DMS114 treated with DMSO at 0.1 percent for 48 hours (cell line): ENCODE data around the gene CPTP.

Experiments used
- DNase-seq: peaks from one replicate; lab custom pipeline; 2025; ENCODE audit not compliant: unreplicated experiment; lab: John Stamatoyannopoulos, UW

Gene CPTP

GRCh38 chr1:1291548-1292441 is 32.8 kb upstream of the CPTP start:
- no peak for DNase-seq

DNA sequence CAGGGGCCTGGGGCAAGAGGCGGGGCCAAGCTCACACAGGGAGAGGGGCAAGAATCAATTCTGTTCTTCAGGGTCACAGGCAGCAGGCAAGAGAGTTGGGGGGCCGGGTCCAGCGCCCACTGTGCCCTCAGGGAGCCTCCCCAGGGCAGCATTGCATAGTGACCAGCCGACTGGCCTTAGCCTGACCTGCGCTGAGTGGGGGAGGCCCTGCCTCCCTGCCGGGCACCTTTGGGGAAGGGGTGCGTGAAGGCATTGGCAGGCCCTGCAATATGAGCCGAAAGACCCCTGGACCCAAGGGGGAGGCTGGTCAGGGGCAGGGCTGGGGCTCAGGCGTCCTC is 32.2 kb upstream of the CPTP start:
- no peak for DNase-seq

DNA sequence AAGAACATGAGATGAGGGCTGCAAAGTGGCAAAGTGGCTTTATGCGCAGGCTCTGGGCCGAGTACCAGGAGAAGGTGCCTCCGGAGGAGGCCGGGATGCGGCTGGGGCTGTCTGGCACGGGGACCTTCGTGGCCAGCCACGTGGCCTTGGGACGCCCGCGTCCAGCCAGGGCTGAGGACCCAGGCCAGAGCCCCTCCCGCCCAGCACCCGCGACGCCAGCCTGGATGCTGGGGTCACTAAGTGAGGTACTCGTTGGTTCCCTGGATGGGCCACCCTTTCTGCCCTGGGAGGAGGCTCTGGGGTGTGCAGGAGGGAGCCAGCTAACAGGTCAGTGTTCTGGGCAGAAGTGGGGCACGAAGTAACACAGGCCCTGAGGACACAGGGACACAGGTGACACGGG is 31.8 kb upstream of the CPTP start:
- DNase-seq = no peak

- no peak for DNase-seq
These were observed 31.0 kb upstream of the CPTP start for GRCh38 chr1:1293263-1294249.

- DNase-seq = no peak
These were observed 30.2 kb upstream of the CPTP start for GRCh38 chr1:1294250-1294890.

- no peak for DNase-seq
These were observed 29.3 kb upstream of the CPTP start for GRCh38 chr1:1295154-1295923.

- no peak for DNase-seq
These were observed 28.2 kb upstream of the CPTP start for GRCh38 chr1:1296070-1297061.

DNA sequence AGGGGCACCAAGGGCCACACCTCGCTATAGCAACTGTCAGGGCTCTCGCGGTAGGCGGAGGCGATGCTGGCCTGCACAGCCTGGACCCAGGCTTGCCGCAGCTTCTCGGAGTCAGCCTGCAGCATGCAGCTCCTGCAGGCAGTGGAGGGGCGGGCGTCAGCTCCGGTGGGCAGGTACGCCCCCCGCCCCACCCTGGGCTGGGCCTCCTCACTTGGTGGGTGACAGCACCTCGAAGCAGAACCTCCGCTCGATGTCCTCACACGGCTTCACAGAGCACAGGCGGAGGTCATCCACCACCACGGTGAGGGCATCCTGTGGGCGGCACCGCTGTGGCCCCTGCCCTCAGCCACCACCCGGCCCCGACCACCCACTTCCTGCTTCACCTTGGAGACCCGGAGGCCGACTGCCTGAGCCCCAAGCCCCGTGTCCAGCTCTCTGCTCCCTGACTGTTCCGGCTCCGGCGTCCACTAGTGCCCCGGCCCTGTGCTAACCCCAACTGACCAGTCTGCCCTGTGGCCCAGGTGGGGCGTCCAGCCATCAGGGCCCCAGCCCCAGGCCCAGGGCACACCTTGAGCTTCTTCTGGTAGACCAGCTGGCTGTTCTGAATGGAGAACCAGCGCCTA is 26.7 kb upstream of the CPTP start:
- DNase-seq = no peak

- no peak for DNase-seq
These were observed 25.5 kb upstream of the CPTP start for GRCh38 chr1:1298861-1299685.

- DNase-seq = no peak
These were observed 24.8 kb upstream of the CPTP start for GRCh38 chr1:1299686-1300351.

DNA sequence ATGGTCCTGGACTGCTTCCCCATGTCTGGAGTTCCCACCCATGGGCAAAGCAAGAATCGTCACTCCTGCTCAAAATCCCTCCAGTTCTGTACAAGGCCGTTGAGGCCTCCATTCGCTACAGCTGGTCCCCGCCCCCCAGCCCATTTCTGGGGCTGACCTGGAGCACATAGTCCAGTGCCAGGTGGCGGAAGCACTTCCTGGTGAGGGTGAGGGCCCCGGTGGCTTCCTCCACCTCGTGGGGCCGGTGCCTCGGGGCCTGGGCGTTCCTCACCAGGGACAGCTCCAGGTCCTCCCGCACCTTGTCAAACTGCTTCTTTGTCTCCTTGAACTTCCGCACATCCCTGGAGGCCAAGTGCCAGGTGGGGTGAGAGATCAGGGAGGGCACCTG is 24.3 kb upstream of the CPTP start:
- DNase-seq = no peak

DNA sequence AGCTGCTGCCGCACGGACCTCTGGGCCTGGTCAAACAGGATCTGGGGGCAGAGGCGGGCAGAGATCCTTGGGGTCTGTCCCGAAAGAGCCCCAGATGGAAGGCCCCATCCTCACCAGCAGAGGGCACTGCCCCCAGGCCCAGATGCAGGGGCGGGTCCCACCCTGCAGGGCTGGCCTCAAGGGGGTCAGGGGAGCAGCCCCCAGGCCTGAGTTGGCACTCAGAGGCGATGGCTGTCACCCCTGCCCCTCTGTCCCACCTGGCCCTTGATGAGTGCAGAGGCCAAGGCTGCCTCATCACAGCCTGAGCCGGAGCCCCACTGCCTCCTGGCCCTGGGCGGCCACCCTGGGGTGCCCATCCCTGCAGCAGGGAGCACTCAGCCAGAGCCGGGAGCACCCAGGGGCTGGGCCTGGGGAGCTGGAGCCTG is 22.6 kb upstream of the CPTP start:
- no peak for DNase-seq

- DNase-seq = no peak
These were observed 21.6 kb upstream of the CPTP start for GRCh38 chr1:1302951-1303509.

GRCh38 chr1:1303736-1304135 is 20.9 kb upstream of the CPTP start:
- no peak for DNase-seq

GRCh38 chr1:1304331-1305299 is 20.0 kb upstream of the CPTP start:
- peak; percentile 31 for DNase-seq
